NCI-H446 (cell line): ENCODE data around the gene GDPD5.

Experiments used
- DNase-seq, 2 experiments: peaks; one replicate each; lab custom pipeline; 2025; lab: John Stamatoyannopoulos, UW

The GDPD5 gene

DNA sequence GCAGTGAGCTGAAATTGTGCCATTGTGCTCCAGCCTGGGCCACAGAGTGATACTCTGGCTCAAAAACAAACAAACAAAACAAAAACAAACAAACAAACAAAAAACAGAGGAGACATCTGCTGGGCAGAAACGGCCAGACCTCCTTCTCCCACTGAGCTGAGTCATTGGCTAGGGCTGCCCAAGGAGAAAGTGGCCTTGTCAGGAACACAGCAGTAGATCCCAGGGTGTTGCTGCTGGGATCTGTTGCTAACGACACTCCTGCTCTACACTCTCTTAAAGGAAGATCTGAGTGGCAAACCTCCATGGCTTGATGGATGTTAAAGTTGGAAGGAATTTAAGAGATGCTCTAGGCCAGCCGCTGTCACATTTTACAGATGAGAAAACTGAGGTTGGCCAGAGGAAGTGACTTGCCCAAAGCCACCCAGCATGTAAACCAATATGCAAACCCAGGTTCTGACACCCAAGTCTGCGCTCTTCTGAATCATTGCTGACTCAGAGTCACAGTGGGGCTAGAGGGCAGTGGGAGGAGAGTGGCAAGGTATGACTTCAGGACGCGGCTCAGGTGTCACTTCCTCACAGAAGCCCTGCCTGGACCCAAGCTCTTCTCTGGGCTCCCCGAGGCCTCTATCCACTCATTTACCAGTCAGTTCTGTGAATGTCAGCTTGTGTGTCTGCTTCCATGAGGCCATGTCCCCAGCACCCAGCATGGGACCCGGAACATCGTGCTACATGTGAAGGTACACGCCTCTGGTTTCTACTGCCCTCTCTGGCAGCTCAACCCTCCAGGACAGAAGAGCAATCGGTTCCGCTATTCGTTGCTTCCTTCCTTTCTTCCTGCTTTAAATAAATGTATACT, 11.3 kb upstream of the GDPD5 start:
- no peak for DNase-seq

DNA sequence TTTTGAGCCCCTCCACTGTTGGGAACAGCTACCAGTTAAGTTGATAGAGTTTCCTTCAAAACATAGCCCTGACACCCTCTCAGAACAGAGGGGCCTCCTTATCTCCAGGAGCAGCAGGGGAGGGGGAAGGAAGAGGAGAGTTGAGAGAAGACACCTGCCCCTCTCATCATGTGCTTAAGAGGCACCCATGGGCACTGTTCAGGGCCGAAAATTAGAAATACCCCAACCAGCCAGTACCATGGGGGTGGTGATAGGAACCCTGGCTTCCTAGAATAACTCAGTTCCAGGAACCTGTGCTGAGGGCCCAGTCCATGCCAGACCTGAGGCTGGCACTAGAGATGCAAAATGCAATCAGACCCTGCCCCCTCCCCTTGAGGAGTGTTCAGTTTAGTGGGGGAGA, 9.3 kb upstream of the GDPD5 start:
- DNase-seq, result no peak

DNA sequence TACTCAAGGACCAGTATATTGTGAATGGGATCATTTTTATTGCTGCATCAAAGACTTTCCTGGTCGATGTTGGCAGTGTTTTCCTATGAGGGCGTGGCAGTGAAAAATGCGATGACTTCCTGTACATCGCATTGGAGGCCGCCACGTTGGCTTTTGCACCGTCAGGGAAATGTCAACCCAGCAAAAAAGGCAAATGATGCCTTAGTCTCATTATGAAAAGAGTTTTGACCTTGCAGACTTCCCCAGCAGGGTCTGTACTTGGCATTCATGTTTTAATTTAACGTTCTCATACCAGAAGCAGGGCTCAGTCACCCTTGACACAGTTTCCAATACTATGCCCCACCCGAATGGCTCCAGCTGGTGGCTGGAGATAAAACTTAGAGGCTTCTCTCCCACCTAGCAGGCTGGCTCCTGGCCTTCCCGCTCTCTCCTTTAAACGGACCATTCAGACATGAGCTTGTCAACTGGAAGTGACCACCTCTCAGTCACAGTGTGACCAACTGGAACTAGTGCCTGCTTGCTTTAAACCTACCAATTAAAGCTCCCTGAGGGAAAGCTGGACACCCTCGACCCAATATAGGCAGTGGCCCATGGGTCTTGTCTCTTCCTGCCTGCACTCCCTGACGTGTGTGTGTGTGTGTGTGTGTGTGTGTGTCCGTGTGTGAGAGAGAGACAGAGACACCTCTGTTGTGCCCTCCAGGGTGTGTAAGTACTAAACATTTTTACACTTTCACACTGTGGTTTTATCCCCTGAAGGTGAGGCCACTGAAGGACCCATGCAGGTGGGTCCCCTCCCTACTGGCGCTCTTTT, 8.7 kb upstream of the GDPD5 start:
- DNase-seq, result no peak

DNA sequence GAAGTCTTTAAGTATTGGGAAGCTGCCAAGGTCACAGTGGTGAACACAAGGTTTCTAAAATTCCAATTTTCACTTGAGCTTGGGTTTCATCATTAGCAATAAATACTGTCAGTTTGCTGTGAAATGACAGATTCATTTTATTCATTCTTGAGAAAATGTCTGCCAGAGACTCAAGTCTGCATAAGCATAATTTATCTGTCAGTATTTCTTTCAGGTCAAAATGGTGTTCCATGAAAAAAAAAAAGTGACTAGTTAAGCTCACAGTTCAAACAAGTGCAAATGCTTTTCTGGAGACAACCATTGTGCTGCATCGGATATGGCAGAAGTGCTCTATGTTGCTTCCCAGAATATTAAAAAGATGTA, 8.1 kb upstream of the GDPD5 start:
- no peak for DNase-seq

DNA sequence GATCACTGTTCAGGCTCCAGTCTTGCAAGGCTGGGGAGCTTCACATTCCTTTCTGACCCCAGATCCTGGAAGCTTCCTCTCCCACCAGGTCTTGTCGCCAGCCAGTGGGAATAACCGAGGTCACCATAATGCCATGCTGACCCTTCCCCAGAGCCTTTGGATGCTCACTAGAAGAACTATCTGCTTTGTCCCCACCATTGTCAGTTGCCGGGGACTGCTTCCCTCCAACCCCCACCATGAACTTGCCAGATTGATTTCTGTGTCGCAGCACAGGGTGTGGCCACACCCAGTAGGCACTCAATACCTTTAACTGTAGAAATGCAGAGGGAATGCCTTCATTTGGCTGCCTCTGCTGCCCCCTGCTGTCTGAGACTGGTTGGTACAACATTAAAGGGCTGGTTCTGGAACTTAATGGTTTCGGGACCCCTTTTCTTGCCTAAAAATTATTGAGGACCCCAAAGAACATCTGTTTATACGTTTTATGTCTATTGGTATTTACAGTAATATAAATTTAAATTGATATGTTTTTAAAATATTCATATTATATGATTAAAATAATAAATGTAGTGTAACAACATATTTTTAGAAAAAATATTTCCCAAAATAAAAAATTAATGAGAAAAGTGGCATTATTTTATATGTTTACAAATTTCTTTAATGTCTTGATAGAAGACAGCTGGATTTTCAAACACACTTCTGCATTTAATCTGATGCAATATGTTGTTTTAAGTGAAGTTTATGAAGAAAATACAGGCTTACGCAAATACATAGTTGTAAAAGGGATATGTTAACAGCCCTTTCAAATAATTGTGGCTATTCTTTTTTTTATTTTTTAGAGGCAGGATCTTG, 6.7 kb upstream of the GDPD5 start:
- peak; percentile 59 to 79 for DNase-seq

DNA sequence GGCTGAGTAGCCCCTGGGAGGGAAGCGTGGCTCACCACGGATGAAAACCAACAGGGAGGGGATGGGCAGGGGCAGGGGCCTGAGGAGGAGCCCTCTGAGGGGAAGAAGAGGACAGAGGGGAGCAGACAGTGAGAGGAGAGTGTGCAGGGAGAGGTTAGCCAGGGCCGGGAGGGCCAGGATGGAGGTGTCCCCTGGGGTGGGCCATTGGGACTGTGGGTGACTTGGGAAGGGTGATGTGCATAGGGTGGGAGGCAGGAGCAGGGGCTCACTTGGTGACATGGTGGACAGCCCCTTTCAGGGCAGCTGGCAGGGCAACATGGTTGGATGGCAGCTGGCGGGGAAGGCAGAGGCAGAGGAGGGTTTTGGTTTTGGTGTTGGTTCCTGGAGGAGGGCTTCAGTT, 5.6 kb upstream of the GDPD5 start:
- DNase-seq, result no peak

DNA sequence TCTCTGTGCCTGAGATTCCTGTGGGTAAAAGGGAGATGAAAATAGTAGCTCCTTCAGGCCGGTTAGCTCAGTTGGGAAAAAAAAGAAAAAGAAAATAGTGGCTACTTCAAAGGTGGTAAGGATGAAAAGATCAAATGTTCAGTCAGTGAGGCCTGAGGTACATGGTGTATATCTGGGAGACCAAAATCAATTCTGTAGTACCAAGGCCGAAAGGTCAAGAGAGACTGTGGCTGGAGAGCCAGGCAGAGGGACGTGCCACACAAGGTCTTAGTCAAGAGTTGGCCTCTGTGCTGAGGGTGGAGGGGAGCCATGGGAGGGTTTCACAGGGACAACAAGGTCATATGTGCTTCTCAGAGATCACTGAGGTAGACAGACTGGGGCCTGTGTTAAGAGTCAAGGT, 4.8 kb upstream of the GDPD5 start:
- no peak for DNase-seq

DNA sequence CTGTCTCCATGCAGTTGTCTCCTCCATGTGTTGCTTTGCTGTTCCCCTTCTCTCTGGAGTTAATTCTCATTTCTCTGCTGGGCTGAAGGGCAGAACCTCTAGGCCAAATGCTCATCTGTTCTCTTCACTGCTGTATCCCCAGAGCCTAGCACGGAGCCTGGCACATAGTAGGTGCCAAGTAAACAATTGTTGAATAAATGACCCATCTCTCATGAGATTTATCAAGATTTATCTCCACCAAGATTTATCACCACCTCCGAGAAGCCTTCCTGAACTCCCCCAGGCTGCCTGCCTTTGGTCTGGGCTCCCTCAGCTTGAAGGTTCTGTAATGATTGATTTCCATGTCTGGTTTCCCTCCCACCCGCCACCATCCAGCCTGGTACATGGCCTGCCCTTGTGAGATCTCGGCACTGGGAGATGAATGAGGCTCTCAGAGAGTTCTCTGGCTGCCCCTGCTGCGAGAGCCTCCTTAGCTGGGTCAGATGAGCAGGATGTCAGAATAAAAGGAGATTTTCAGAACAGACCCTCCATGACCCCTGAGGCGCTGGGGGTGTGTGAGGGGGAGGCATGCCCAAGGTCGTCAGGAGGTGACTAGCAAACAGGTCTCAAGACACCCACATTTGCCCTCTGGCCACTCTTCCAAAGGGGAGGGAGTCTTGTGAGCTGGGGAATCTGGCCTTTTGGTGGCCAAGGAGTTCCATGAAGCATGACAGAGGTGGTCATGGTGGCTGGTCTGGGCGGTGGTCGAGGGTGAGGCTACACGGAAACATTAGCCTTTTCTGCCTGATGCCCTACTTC, 2.4 kb upstream of the GDPD5 start:
- no peak for DNase-seq

DNA sequence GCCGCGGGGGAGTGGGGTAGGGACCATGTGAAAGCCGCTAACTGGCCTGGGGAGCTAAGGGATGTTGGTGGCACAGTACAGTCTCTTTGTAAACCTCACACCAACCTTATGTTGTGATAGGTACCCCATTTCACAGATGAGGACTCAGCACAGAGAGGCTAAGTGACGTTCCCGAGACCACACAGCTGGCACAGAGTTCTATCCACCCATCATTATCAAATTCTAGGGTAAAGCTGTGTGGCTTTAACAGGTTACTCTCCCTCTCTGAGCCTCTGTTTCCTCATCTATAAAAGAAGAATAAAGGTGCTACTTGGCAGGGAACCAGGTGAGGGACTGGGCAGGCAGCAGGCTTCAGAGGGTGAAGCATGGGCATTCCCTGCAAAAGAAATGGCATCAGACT, 1.4 kb upstream of the GDPD5 start:
- no peak for DNase-seq

DNA sequence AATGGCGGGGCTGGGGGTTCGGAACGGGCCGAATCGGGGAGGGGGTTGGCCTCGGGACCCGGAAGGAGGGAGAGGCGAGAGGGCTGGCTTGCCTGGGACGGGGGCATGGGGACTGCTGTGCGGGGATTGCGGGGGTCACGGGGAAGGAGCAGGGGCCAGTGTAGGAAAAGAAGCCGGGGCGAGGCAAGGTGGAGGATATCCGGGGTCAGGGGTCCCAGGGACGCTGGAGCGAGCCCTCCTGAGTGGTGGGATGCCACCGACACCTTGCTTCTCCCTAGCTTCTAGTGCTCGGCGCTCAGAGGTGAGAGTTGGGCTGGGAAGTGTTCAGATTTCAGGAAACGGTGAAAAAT, 426 bp upstream of the GDPD5 start:
- DNase-seq, result no peak

DNA sequence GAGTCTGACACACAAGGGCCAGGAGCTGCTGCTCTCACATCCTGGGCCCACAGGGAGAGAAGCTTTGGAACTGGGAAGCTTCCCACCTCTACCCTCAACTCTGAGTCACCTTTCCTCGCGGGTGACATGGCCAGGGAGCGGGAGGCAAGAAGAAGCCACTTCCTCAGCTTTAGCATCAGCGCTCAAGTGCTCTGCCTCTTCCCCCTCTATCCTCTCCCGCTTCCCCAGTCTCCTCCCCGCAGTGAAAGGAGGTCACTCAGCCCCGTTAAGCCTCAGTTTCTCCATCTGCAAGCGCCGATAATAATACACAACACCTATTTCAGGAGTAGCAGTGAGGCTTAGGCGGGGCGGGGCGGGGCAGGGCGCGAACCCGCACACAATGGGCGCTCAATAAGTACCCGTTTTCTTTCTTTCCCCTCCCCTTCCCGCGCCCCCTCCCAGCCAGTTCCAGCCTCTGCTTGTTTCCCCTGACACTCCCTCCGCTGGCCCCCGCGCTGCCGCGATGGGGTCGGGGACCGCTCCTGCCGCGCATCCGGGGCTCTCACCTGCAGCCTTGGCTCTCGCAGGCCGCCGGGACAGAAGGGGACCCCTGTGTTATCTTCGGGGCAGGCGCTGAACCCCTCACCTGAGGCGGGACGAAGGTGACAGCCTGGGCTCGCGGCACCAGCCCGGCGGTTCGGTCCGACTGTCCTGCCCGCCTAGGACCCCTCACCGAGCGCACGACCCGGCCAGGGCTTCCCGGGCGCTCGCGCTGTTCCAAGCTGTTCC, 892 bp downstream of the GDPD5 start:
- no peak for DNase-seq

DNA sequence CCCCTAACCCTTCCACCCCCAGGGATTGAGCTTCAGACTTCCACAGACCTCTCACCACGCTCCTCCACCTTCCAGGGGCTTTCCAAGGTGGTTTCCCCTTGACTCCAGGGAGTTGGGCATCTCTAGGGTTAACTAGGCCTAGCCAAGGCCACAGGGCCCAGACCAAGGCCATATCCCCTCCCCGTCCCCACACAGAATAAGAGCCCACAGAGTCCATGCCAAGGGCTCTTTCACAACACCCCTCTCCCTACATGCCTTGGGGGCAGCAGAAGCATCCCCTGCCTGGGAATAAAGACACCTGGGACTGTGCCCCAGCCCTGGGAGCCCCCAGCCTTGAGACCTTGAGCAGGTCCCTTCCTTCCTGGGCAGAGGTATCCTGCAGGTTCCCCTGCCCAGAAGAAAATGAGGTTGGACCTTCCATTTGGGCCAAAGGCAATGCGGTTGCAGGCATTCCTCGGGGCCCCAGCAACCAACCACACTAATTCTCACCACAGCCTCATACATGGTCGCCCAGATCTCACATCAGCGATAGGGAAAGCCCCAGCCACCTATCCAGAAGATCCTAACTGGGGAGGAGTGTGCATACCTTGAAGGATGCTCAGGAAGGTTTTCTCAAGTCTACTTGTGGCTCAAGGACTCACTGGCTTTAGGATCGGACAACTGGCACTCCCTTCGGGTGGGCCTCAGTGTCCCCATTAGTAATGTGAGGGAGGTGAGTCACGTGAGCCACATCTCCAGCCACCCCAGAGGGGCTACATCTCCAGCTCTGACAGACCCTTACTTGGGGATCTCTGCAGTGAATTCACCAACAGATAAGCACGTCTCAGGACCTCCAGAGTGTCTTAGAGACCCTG, 1.7 kb downstream of the GDPD5 start:
- DNase-seq, result no peak

DNA sequence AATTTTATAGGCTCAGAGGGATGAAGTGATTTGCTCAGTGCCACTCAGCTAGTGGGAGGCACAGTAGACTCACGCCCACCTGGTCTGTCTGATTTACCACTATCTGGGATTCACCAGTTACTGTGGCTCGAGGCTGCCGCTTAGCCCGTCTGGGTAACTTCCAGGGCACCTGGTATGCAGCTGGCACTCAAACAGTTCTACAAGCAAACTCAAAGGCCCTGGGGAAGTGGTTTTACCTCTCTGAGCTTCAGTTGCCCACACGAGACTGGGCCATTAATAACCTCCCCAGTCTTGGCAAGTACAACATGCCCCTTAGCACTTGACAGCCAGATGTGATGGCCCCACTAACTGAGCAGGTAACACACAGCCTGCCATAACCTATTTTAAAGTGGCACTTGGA, 2.6 kb downstream of the GDPD5 start:
- DNase-seq, result no peak

DNA sequence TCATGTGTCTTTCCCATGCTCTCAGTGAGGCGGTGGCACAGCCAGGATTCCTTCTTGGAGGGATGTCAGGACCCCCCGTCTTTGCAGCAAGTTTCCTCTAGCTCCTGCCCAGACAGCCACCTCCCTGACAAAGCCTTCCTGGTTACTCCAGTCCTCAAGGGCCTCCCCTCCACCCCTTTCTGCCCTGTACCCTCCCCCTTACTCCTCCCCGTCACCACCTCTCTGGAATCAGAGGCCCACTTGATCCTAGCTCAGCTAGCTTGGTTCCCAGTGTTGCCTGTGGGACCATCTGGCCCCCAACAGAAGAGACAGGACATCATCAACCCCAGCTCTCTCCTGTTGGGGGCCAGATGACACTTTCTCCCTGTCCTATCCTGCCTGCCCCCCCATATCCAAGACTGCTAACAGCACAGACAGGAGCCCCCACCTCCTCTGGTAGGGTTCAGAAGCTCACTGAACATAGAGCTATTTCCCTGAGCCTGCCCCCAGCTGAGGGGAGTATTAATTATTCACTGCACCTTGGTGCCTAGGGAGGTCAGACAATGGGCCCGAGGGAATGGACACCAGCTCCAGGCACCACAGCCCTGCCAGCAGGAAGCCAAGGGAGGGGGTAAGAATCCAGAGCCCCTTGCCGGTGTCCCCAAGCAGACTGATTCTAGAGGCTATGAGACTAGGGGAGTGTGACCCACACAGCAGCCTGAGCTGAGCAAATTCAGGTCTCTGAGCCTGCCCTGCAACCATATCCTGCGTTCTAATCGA, 3.3 kb downstream of the GDPD5 start:
- DNase-seq, result no peak

DNA sequence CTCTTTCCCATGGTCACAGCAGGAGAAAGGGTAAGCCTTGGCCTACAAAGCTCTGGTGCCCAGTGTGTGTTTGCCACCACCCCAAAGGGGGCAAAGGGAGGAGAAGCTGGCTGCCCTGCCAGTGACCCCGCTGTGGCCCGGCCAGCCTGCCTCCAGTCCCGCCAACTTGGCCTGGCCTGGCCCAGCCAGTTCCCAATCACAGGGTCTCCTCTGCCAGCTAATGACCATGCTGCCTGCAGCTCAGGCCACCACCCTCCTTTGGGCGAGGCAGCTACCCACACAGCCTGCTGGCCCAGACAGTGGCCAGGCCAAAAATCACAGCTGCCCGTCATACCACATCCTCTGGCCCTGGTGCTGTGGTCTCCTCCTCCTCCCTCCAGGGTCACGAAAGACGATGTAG, 5.1 kb downstream of the GDPD5 start:
- DNase-seq, result no peak

DNA sequence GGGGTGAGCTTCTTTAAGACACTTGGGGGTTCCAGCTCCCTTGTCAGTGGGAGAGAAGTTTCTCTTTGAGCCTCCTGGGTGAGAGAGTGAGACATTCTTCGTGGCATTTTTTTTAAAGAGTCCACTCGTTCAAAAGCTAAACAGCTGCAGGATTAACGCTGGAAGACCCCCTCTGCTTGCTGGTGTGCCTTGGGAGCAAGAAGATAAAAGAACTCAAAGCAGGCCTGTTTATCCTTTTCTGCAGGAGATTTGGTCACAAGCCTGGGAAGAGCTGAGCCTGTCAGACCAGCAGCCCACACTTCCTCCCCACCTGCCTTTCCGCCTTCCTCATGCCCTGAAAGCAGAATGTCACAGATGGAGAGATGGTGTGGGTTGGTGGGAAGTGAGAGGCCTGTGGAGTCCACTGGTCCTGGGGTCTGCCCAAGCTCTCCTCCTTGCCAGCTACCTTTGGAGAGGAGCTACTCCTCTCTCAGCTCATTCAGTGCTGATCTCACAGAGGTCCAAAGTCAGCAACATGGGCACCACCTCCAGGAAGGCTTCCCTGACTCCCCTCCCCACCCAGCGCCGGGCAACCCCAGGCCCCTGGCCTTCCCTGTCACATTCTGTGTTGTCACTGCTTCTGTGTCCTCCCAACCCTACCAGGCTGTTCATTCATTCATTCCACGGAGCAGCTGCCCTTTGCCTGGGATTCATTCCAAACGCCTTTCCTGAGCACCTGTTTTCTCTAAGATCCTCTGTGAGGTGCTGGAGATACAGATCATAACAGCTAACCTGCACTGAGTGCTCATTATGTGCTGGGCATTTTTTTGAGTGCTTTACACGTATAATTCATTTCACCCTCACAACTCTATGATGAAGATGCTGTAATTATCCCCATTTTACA, 6.7 kb downstream of the GDPD5 start:
- DNase-seq, result no peak

DNA sequence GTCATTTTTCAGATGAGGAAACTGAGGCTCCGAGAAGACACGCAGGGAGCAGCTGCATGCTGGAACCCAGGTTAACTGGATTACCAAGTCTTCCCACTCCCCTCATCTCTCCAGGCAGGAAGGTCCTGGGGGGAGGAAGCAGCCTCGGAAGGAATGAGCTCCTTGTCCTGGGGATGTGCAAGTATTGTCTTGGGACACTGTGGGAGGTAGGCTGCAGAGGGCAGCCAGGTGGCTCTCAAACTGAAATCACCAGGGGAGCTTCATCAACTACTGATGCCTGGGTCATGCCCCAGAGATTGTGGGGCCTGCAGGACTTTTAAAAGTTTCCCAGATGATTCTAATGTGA, 7.6 kb downstream of the GDPD5 start:
- DNase-seq, result no peak

DNA sequence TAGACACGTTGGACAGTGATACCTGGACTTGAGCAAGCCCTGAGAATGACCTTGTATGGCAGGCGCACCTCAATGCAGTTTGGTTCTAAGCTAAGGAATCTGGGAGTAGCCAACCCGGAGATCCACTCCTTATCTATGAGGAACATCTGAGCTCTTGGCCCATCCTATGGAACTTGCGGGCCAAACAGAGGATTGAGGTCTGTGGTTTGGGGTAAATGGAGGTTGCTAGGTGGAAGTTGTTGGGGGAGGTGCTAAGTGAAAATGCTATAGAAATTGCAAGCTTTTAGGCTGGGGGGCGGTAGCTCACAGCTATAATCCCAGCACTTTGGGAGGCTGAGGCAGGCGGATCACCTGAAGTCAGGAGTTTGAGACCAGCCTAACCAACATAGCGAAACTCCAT, 8.9 kb downstream of the GDPD5 start:
- no peak for DNase-seq
